Brain microvascular endothelial cell (primary cell): ENCODE results near the gene TMEM79.
A peak's percentile ranks its signal among the peaks of the same experiment; 100 is the strongest.

Experiments used
- DNase-seq: peaks from one replicate; pipeline ENCODE4 v3.0.0-alpha.2; 2020
- H3K27ac ChIP-seq: fragments of 250-450 bp; sonication (Bioruptor Pico); 2 replicates; pipeline ENCODE4 v1.5.1; 2020; ENCODE audit warnings: mild to moderate bottlenecking, moderate library complexity
- H3K27me3 ChIP-seq: fragments of 250-450 bp; sonication (Bioruptor Pico); replicated peaks from 2 replicates; pipeline ENCODE4 v1.5.1; 2020; ENCODE audit warnings: mild to moderate bottlenecking
- H3K36me3 ChIP-seq: fragments of 250-450 bp; sonication (Bioruptor Pico); replicated peaks from 2 replicates; pipeline ENCODE4 v1.5.1; 2020; ENCODE audit warnings: mild to moderate bottlenecking
- H3K4me3 ChIP-seq: 2 replicates; pipeline ENCODE4 v1.5.1; 2011; ENCODE audit warnings: low read depth, mild to moderate bottlenecking, control low read depth, low read length, moderate library complexity
- in situ Hi-C: cut with HindIII; loops from 2 replicates; pipeline ENCODE4 v1.10.0; 2017; ENCODE audit warnings: low sequenced_read_pairs, low pct_ligation_motif_present
- TF ChIP-seq, protein P1 (sequence below): IDR thresholded peaks from 2 replicates; pipeline ENCODE4 v1.5.1; 2011; ENCODE audit warnings: low read depth, mild to moderate bottlenecking, moderate library complexity, low read length, control low read depth, inconsistent platforms; ENCODE audit errors: missing control alignments

Gene TMEM79

DNA sequence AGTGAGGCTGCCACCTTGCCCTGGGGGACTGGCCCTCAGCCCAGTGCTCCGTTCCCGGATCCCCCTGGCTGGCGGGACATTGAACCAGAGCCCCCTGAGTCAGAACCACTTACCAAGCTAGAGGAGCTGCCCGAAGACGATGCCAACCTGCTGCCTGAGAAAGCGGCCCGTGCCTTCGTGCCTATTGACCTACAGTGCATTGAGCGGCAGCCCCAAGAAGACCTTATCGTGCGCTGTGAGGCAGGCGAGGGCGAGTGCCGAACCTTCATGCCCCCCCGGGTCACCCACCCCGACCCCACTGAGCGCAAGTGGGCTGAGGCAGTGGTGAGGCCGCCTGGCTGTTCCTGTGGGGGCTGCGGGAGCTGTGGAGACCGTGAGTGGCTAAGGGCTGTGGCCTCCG lies 1.3 kb downstream of the TMEM79 start:
- in situ Hi-C loops, result no loop called here
- Histone ChIP-seq H3K36me3 (peaks cover 8% of the 10 kb centered on the region), H3K27me3 (no peaks in the 10 kb centered on the region), H3K4me3 (no peak overlapping the region), H3K27ac (no peak overlapping the region)
- no peak for DNase-seq
- TF ChIP-seq, protein P1, sequence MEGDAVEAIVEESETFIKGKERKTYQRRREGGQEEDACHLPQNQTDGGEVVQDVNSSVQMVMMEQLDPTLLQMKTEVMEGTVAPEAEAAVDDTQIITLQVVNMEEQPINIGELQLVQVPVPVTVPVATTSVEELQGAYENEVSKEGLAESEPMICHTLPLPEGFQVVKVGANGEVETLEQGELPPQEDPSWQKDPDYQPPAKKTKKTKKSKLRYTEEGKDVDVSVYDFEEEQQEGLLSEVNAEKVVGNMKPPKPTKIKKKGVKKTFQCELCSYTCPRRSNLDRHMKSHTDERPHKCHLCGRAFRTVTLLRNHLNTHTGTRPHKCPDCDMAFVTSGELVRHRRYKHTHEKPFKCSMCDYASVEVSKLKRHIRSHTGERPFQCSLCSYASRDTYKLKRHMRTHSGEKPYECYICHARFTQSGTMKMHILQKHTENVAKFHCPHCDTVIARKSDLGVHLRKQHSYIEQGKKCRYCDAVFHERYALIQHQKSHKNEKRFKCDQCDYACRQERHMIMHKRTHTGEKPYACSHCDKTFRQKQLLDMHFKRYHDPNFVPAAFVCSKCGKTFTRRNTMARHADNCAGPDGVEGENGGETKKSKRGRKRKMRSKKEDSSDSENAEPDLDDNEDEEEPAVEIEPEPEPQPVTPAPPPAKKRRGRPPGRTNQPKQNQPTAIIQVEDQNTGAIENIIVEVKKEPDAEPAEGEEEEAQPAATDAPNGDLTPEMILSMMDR, result no peak

DNA sequence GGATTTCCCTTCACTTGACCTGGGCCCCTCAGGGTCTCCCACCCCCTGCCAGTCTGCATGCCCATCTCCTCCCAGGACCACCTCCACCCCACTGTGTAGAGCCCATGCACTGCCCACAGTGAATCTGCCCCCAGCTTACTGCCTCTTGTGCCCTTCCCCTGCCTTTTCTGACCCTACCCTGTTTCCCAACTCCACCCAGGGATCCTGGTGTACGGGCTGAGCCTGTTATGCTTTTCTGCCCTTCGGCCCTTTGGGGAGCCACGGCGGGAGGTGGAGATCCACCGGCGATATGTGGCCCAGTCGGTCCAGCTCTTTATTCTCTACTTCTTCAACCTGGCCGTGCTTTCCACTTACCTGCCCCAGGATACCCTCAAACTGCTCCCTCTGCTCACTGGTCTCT lies 1.9 kb downstream of the TMEM79 start:
- H3K27me3 ChIP-seq, result no peaks in the 10 kb centered on the region
- H3K36me3 ChIP-seq, result peaks cover 8% of the 10 kb centered on the region
- in situ Hi-C loops, result no loop called here
- TF ChIP-seq, protein P1, result no peak
- no peak overlapping the region for H3K27ac ChIP-seq
- DNase-seq, result no peak
- no peak overlapping the region for H3K4me3 ChIP-seq

DNA sequence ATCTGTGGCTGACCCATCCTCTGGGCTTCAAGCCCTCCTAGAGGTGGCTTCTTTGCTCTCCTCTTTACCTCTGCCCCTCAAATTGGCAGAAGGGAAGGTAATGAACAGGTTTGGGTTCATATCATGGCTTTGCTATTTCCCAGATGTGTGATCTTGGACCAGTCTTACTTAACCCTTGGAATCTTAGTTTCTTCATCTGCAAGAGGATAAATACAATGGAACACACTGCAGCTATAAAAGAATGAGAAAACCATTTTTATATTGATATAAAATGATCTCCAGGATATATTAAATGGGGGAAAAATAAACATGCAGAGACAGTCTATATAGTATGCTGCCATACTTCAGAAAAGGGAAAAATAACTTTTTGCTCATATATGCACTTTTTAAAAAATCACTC lies 5.7 kb downstream of the TMEM79 start:
- Histone ChIP-seq H3K27me3 (no peaks in the 10 kb centered on the region), H3K27ac (no peak overlapping the region), H3K36me3 (peaks cover 17% of the 10 kb centered on the region), H3K4me3 (no peak overlapping the region)
- in situ Hi-C loops, result no loop called here
- DNase-seq, result no peak
- TF ChIP-seq, protein P1, result no peak

DNA sequence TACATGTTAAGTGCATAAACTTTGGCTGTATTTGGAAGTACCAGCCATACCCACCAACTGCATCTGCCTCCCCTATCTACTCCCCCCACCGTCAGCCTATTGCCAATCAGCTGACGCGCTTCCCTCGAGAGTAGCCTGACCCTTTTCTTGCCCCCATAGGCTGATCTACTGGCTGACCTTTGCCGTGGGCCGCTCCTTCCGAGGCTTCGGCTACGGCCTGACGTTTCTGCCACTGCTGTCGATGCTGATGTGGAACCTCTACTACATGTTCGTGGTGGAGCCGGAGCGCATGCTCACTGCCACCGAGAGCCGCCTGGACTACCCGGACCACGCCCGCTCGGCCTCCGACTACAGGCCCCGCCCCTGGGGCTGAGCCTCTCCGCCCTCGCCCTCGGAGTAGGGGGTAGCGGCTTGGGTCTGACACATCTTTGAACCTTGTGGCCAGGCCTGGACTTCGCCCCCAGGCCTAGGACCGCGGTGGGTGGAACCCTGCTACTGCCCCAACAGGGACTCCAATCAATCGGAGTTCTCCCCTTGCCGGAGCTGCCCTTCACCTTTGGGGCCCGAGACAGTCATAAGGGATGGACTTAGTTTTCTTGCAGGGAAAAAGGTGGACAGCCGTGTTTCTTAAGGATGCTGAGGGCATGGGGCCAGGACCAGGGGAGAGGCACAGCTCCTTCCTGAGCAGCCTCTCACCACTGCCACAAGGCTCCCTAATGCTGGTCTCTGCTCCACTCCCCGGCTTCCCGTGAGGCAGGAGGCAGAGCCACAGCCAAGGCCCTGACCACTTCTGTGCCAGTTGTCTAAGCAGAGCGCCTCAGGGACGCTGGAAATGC lies 7.3 kb downstream of the TMEM79 start:
- H3K4me3 ChIP-seq, result peak overlapping the region; percentile 69
- in situ Hi-C loops, result no loop called here
- peak; percentile 90 for DNase-seq
- H3K27ac ChIP-seq, result peak overlapping the region; percentile 35
- TF ChIP-seq, protein P1, result no peak
- no peaks in the 10 kb centered on the region for H3K27me3 ChIP-seq
- H3K36me3 ChIP-seq, result peaks cover 17% of the 10 kb centered on the region

DNA sequence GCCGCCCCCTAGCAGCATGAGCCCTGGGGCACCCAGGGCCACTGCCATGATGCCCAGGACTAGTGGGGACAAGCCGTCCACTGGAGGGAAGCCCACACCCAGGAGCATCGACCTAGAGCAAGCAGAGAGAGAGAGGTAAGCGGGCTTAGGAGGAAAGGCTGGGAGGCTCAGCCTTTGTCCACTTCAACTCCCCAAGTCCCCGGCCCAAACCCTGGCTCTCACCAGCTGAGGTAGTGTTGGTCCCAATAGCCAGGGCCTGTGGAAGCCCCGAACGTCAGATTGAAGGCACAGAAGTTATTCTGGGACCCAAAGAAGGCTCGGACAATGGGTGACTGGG lies 8.9 kb downstream of the TMEM79 start:
- H3K4me3 ChIP-seq, result no peak overlapping the region
- no peaks in the 10 kb centered on the region for H3K27me3 ChIP-seq
- no peak overlapping the region for H3K27ac ChIP-seq
- TF ChIP-seq, protein P1, result no peak
- DNase-seq, result no peak
- peaks cover 17% of the 10 kb centered on the region for H3K36me3 ChIP-seq
- in situ Hi-C loops, result no loop called here

DNA sequence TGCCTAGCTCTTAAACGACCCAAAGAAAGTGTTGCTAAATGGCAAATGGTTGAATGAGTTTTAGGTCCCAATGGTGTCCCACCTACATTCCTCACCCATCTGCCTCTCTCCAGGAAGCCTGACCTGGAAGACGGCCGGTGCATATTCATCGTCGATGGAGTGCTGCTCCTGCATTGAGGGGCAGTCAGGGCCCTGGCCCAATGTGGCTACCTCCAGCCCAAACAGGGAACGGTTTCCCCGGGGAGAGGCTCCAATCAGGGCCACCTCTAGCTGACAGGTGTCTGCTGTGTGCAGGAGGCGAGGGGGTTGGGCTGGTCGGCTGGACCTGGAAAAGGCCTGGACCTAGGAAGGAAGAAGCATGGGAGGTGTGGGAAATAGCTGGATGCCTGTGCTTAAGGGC lies 9.8 kb downstream of the TMEM79 start:
- no peaks in the 10 kb centered on the region for H3K27me3 ChIP-seq
- no peak overlapping the region for H3K4me3 ChIP-seq
- H3K27ac ChIP-seq, result no peak overlapping the region
- peaks cover 14% of the 10 kb centered on the region for H3K36me3 ChIP-seq
- in situ Hi-C loops, result no loop called here
- no peak for DNase-seq
- TF ChIP-seq, protein P1, result no peak
